Thoracic aorta (tissue), 2 donors: ENCODE measurements around the gene MEI1. TPM values are rescaled to one million over a fixed set of nuclear protein-coding genes. Genes with fewer than 3 reads are reported as not detected.

Source experiments
- ATAC-seq: fragments of 150-250 bp; one replicate; pipeline ENCODE4 v1.8.0; 2017; ENCODE audit warnings: low read depth; ENCODE audit not compliant: insufficient number of reproducible peaks, low FRiP score
- DNase-seq: peaks from one replicate; pipeline ENCODE4 v3.0.0-alpha.2; 2020; ENCODE audit warnings: low spot score
- H3K27ac ChIP-seq, 2 donors: fragments of 200-600 bp; sonication (generic); 1 replicate in 1 of 2; 2 replicates in 1 of 2; pipeline ENCODE4 v1.5.1; 2016; ENCODE audit warnings: mild to moderate bottlenecking in 2 of 2, moderate library complexity in 2 of 2
- H3K27me3 ChIP-seq: fragments of 200-600 bp; sonication (generic); replicated peaks from 2 replicates; pipeline ENCODE4 v1.6.0; 2016; ENCODE audit warnings: mild to moderate bottlenecking; ENCODE audit not compliant: insufficient read depth
- H3K36me3 ChIP-seq: fragments of 200-600 bp; sonication (generic); one replicate; pipeline ENCODE4 v1.5.1; 2016
- H3K4me1 ChIP-seq, 2 donors: fragments of 200-600 bp; sonication (generic); 1 replicate in 1 of 2; 2 replicates in 1 of 2; pipeline versions ENCODE4 v1.5.1 to v1.6.0; 2016; ENCODE audit warnings: low read depth in 2 of 2, mild to moderate bottlenecking in 1 of 2; ENCODE audit not compliant: control insufficient read depth in 1 of 2
- H3K4me3 ChIP-seq: fragments of 200-600 bp; sonication (generic); 2 replicates; pipeline ENCODE4 v1.5.1; 2016; ENCODE audit warnings: mild to moderate bottlenecking
- H3K9me3 ChIP-seq: fragments of 200-600 bp; sonication (generic); 2 replicates; pipeline ENCODE4 v1.5.1; 2016
- total RNA-seq, 2 donors: library from RNA; depleted of rRNA; stranded (reverse); fragments of >200 nt; gene quantifications; one replicate each; pipeline versions ENCODE4 v1.1.0 to v1.2.3, GENCODE V29; 2016
- TF ChIP-seq, protein P1 (sequence below): fragments of 200-600 bp; sonication (generic); IDR thresholded peaks from one replicate; pipeline ENCODE4 v1.5.1; 2019; ENCODE audit warnings: antibody characterized with exemption

MEI1 gene
- total RNA-seq, 2 donors from 2014 or later = 1.8 to 3.8 TPM

DNA sequence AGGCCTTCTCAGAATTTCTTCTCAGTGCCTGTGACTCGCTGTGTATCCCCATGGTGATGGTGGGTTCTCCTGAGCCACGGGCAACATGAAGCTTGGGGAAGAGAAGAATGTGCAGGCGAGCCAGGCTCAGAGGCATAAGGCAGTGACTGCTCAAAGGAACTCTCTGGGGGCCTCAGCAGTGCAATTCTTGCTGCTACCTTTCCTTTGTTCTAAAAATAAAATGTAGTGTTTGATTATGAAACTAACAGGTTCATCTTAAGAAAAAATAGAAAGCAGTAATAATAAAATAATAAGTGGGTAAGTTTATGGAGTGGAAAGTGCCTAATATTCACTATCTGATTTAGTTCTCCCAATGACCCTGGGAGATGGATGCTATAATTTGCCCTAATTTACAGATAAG is 46.7 kb downstream of the MEI1 start:
- Histone ChIP-seq H3K27me3 (no peaks in the 10 kb centered on the region), H3K4me3 (no peak overlapping the region), H3K9me3 (no peaks in the 10 kb centered on the region), H3K36me3 (no peaks in the 10 kb centered on the region), H3K27ac (no peak overlapping the region), H3K4me1 (no peaks in the 10 kb centered on the region)
- TF ChIP-seq, protein P1, sequence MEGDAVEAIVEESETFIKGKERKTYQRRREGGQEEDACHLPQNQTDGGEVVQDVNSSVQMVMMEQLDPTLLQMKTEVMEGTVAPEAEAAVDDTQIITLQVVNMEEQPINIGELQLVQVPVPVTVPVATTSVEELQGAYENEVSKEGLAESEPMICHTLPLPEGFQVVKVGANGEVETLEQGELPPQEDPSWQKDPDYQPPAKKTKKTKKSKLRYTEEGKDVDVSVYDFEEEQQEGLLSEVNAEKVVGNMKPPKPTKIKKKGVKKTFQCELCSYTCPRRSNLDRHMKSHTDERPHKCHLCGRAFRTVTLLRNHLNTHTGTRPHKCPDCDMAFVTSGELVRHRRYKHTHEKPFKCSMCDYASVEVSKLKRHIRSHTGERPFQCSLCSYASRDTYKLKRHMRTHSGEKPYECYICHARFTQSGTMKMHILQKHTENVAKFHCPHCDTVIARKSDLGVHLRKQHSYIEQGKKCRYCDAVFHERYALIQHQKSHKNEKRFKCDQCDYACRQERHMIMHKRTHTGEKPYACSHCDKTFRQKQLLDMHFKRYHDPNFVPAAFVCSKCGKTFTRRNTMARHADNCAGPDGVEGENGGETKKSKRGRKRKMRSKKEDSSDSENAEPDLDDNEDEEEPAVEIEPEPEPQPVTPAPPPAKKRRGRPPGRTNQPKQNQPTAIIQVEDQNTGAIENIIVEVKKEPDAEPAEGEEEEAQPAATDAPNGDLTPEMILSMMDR = no peak
- no peak for DNase-seq
- no peak for ATAC-seq

DNA sequence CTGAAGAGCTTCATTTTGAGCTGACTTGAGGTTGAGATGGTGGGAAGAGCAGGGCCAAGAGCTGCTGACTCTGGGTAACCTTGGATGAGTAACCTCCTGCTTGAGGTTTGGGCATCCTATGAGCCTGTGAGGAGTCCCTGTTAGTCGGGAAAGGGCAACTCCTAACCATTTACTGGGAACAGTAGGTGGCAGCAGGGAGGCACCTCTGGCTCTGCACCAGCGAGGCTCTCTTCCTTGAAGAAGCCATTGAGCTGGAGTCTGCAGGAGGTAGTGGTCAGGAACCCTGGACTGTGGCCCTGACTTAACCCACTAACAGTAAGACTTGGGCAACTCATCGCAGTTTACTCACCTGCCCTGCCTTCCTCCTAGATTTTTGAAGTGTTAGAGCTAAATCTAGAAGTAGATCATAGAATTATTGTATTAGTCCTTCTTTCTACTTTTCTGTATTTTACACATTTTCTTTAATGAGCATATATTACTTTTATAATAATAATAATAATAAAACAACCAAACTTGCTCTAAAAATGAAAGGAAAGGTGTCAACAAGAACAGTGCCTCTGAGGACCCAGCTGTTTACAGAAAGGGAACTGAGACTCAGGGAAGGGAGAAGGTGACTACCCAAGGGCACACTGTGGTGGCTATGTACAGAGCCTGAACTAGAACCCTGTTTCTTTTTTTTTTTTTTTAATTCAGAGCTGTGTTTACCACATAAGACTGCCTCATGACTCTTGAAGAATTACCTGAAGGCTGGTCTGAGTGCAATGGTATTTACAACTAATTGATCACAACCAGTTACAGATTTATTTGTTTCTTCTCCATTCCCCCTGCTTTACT is 47.5 kb downstream of the MEI1 start:
- H3K27ac ChIP-seq = no peak overlapping the region
- H3K4me1 ChIP-seq = no peaks in the 10 kb centered on the region
- H3K9me3 ChIP-seq = no peaks in the 10 kb centered on the region
- H3K4me3 ChIP-seq = no peak overlapping the region
- DNase-seq (peak; percentile 15), ATAC-seq (peak; percentile 50)
- TF ChIP-seq, protein P1 = peak; percentile 65
- no peaks in the 10 kb centered on the region for H3K27me3 ChIP-seq
- no peaks in the 10 kb centered on the region for H3K36me3 ChIP-seq

DNA sequence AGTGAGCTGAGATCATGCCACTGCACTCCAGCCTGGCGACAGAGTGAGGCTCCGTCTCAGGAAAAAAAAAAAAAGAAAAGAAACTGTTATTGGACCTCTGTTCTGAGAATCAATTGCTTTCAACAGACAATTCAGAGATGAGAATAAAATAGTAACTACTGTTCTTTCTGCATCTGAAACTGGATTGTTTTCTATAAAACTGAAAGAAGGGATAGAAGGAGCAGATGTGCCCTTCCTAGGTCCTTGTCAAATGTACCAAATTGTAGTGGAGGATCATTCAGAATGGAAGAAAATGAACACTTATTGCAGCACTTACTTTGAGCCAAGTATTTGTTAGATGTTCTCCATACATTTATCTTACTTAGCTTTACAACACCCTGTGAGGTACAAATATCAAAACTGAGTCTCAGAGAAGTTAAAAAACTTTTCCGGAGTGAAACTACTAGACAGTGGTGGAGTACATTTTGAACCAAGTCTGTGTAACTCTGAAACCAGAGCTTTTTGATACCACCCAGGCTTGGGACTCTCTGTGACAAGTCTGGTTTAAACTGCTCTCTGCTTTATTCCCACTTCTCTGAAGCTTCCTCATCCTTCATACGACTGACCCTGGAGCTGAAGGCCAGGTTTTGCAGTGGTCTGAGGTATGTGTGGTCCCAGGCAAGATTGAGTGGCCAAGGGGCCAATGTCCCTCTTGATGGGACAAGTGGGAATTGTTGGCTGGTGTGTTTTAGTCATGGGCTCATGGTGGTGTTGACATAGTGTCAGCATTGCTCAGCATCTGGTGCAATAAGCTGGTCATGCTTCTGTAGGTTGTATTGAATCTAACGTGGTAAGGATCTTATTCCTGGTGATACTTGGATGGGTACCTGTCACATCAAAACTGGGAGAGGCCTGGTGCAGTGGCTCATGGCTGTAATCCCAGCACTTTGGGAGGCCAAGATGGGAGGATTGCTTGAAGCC is 53.0 kb downstream of the MEI1 start:
- TF ChIP-seq, protein P1 = no peak
- no peak overlapping the region for H3K27ac ChIP-seq
- H3K27me3 ChIP-seq = no peaks in the 10 kb centered on the region
- H3K4me1 ChIP-seq = no peaks in the 10 kb centered on the region
- DNase-seq = no peak
- no peak for ATAC-seq
- no peaks in the 10 kb centered on the region for H3K36me3 ChIP-seq
- H3K9me3 ChIP-seq = no peaks in the 10 kb centered on the region
- H3K4me3 ChIP-seq = no peak overlapping the region

DNA sequence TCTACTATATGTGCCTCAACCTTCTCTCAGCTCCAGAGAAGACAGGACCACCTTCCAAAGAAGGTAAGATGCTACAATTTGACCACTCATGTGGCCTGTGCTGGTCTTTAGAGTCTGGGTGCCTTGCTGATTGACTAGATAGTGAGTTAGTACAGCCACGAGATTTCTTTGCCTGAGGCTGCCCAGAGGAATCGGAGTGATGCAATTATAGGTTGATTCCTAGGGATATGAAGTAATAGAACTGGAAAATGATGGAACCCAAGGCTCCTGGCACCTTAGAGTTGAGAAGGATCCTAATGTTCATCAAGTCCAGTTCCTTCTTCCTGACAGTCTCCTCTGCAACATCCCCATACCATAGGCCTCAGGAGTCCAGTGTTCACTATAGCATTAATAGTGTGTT is 54.7 kb downstream of the MEI1 start:
- ATAC-seq (no peak), DNase-seq (no peak)
- Histone ChIP-seq H3K9me3 (no peaks in the 10 kb centered on the region), H3K36me3 (no peaks in the 10 kb centered on the region), H3K4me1 (no peaks in the 10 kb centered on the region), H3K27ac (no peak overlapping the region), H3K4me3 (no peak overlapping the region), H3K27me3 (no peaks in the 10 kb centered on the region)
- TF ChIP-seq, protein P1 = no peak

DNA sequence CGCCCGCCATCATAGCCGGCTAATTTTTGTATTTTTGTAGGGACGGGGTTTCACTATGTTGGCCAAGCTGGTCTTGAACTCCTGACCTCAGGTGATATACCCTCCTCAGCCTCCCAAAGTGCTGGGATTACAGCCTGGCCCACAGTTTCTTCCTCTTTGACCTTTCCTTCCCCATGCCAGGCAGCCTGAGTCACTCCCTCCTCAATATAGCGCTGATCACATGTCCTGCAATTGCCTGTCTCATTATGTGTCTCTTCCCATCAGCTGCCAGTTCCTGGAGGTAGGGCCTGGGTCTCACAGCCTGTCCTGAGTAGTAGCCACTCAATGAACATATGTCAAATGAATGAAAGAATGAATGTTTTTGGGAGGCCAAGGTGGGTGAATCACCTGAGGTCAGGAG is 58.2 kb downstream of the MEI1 start:
- no peak for DNase-seq
- no peak for ATAC-seq

More for the DNA sequence above, 58.2 kb downstream of the MEI1 start:
- Histone ChIP-seq H3K27ac (no peak overlapping the region), H3K4me3 (no peak overlapping the region), H3K9me3 (no peaks in the 10 kb centered on the region), H3K4me1 (no peaks in the 10 kb centered on the region), H3K27me3 (no peaks in the 10 kb centered on the region), H3K36me3 (no peaks in the 10 kb centered on the region)
- TF ChIP-seq, protein P1 = no peak
